ENCODE data around the gene PYURF. TPM values are rescaled to one million over a fixed set of nuclear protein-coding genes. Genes with fewer than 3 reads are reported as not detected.

The PYURF gene
- total RNA-seq, 1 experiment from 2014 or later, result 50.9 TPM

DNA sequence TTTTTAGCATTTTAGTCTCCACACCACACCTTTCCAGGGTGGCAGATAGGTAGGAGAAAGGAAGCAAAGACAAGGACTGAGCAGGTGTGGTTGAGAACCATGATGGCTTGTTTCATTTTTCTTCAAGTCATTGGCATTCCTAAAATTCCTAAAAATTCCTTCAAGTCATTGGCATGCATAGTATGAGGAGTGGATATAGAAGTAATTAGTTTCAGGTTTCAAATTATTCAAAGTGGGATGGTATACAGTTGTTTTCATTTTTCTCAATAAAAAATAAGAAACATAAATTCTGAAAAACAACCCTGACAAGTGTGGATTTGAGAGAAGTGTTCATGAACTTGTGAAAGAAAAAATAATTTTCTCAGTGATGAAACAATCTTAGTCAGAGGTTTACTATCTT is 46.4 kb upstream of the PYURF start (continued):
- TF ChIP-seq ZFX (IDR thresholded peaks at IDR 0.05) (no peak), POLR2A (IDR thresholded peaks at IDR 0.05; ENCODE audit: borderline replicate concordance, extremely low read depth, insufficient read depth, insufficient read length) (no peak)
- TF ChIP-seq, protein P1, sequence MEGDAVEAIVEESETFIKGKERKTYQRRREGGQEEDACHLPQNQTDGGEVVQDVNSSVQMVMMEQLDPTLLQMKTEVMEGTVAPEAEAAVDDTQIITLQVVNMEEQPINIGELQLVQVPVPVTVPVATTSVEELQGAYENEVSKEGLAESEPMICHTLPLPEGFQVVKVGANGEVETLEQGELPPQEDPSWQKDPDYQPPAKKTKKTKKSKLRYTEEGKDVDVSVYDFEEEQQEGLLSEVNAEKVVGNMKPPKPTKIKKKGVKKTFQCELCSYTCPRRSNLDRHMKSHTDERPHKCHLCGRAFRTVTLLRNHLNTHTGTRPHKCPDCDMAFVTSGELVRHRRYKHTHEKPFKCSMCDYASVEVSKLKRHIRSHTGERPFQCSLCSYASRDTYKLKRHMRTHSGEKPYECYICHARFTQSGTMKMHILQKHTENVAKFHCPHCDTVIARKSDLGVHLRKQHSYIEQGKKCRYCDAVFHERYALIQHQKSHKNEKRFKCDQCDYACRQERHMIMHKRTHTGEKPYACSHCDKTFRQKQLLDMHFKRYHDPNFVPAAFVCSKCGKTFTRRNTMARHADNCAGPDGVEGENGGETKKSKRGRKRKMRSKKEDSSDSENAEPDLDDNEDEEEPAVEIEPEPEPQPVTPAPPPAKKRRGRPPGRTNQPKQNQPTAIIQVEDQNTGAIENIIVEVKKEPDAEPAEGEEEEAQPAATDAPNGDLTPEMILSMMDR (IDR thresholded peaks at IDR 0.05 in 2 of 3, conservative IDR thresholded peaks at IDR 0.05 in 1 of 3; ENCODE audit: borderline replicate concordance in 1 of 3, insufficient read depth in 1 of 3, low read depth in 2 of 3, low read length in 2 of 3), result no peak

DNA sequence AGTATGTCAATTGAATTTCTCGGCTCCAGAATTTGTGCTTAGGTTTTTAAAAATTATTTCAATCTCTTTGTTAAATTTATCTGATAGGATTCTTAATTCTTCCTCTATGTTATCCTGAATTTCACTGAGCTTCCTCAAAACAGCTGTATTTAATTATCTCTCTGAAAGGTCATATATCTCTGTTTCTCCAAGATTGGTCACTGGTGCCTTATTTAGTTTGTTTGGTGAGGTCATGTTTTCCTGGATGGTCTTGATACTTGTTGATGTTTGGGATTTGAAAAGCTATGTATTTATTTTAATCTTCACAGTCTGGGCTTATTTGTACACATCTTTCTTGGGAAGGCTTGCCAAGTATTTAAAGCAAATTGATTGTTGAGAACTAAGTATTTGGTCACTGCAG is 44.0 kb upstream of the PYURF start:
- RAD21 ChIA-PET (ENCODE audit: low non-redundant PET in 1 of 2, low total read pairs in 2 of 2, uncharacterized antibody in 2 of 2, unreplicated experiment in 2 of 2), result no interaction called here
- Histone ChIP-seq H3K36me3 (ENCODE audit: control insufficient read depth in 1 of 2, insufficient read depth in 2 of 2, low read length in 2 of 2) (no peaks in the 10 kb centered on the region), H3K9me3 (ENCODE audit: control insufficient read depth in 1 of 2, insufficient read depth in 1 of 2, low read depth in 1 of 2, low read length in 2 of 2) (no peaks in the 10 kb centered on the region), H4K20me1 (ENCODE audit: insufficient read depth) (no peaks in the 10 kb centered on the region), H3K4me2 (ENCODE audit: low read length) (no peak overlapping the region), H3K9ac (ENCODE audit: low read length) (no peak overlapping the region), H3K27me3 (ENCODE audit: insufficient read depth, low read length) (no peaks in the 10 kb centered on the region), H3K9me2 (ENCODE audit: insufficient read depth) (no peaks in the 10 kb centered on the region; the same call in 1 of the 2 replicates), H3K4me3 (replicated peaks in 1 of 2; ENCODE audit: low read depth in 1 of 2, low read length in 2 of 2) (no peak overlapping the region), H3K27ac (ENCODE audit: low read depth, low read length) (no peak overlapping the region), H3K4me1 (ENCODE audit: control insufficient read depth in 1 of 2, insufficient read depth in 2 of 2, low read length in 2 of 2) (no peaks in the 10 kb centered on the region), H3K79me2 (ENCODE audit: insufficient read depth, low read length) (no peaks in the 10 kb centered on the region), H2AFZ (ENCODE audit: low read depth, low read length, poor library complexity, severe bottlenecking) (no peak overlapping the region)
- BruUV-seq (replicated peaks), result no TSS peak
- TF ChIP-seq EZH2phosphoT487 (IDR thresholded peaks at IDR 0.05; ENCODE audit: borderline replicate concordance) (no peak), RAD21 (IDR thresholded peaks at IDR 0.05; ENCODE audit: low read depth) (no peak), ZNF274 (IDR thresholded peaks at IDR 0.05; ENCODE audit: low read depth, low read length) (no peak), ELF1 (IDR thresholded peaks at IDR 0.05; ENCODE audit: borderline replicate concordance, low read depth) (no peak), CBX3 (IDR thresholded peaks at IDR 0.05; ENCODE audit: low read depth) (no peak), SRF (IDR thresholded peaks at IDR 0.05; ENCODE audit: low read depth) (no peak), POLR2AphosphoS5 (IDR thresholded peaks at IDR 0.05; ENCODE audit: low read depth, low read length) (no peak), TCF7L2 (IDR thresholded peaks at IDR 0.05; ENCODE audit: borderline replicate concordance, extremely low read depth, insufficient read depth, insufficient read length) (no peak), YY1 (IDR thresholded peaks at IDR 0.05; ENCODE audit: extremely low read depth, insufficient replicate concordance, low read depth, low read length) (no peak), EGR1 (IDR thresholded peaks at IDR 0.05; ENCODE audit: low read depth) (no peak), FOSL1 (IDR thresholded peaks at IDR 0.05; ENCODE audit: low read depth) (no peak), EZH2 (IDR thresholded peaks at IDR 0.05) (no peak), SIN3A (IDR thresholded peaks at IDR 0.05; ENCODE audit: low read depth) (no peak), POLR2A (IDR thresholded peaks at IDR 0.05; ENCODE audit: borderline replicate concordance, extremely low read depth, insufficient read depth, insufficient read length) (no peak), SP1 (IDR thresholded peaks at IDR 0.05; ENCODE audit: low read depth) (no peak)
- TF ChIP-seq, protein P2, sequence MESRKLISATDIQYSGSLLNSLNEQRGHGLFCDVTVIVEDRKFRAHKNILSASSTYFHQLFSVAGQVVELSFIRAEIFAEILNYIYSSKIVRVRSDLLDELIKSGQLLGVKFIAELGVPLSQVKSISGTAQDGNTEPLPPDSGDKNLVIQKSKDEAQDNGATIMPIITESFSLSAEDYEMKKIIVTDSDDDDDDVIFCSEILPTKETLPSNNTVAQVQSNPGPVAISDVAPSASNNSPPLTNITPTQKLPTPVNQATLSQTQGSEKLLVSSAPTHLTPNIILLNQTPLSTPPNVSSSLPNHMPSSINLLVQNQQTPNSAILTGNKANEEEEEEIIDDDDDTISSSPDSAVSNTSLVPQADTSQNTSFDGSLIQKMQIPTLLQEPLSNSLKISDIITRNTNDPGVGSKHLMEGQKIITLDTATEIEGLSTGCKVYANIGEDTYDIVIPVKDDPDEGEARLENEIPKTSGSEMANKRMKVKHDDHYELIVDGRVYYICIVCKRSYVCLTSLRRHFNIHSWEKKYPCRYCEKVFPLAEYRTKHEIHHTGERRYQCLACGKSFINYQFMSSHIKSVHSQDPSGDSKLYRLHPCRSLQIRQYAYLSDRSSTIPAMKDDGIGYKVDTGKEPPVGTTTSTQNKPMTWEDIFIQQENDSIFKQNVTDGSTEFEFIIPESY (IDR thresholded peaks at IDR 0.05; ENCODE audit: extremely low read depth, insufficient replicate concordance, low read length), result no peak
- TF ChIP-seq, protein P3, sequence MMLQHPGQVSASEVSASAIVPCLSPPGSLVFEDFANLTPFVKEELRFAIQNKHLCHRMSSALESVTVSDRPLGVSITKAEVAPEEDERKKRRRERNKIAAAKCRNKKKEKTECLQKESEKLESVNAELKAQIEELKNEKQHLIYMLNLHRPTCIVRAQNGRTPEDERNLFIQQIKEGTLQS (IDR thresholded peaks at IDR 0.05), result no peak
- TF ChIP-seq, protein P4, sequence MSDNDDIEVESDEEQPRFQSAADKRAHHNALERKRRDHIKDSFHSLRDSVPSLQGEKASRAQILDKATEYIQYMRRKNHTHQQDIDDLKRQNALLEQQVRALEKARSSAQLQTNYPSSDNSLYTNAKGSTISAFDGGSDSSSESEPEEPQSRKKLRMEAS (IDR thresholded peaks at IDR 0.05), result no peak
- POLR2A ChIA-PET, result no interaction called here
- intact Hi-C loops (cut with micrococcal nuclease), result no loop called here
- CTCF ChIA-PET, result no interaction called here
- ATAC-seq, result no peak
- no peak for DNase-seq (ENCODE audit: low read depth, low spot score)
